Hepatocyte (in vitro differentiated cells): ENCODE measurements around the gene C5orf24.
"Not testable (repeated sequence)": the region's sequence is repeated elsewhere in the genome, so short reads cannot be mapped to it uniquely, and the experiment has no call there.

Experiments used
- CTCF ChIP-seq: fragments of 200-600 bp; sonication (generic); IDR thresholded peaks from 2 replicates; pipeline ENCODE4 v1.5.1; 2016; ENCODE audit warnings: antibody characterized with exemption, mild to moderate bottlenecking; ENCODE audit not compliant: poor library complexity
- EZH2 ChIP-seq: fragments of 200-600 bp; sonication (generic); IDR thresholded peaks from 2 replicates; pipeline ENCODE4 v1.6.1; 2016; ENCODE audit warnings: antibody characterized with exemption, mild to moderate bottlenecking, borderline replicate concordance
- EZH2phosphoT487 ChIP-seq: fragments of 200-600 bp; sonication (generic); IDR thresholded peaks from one replicate; pipeline ENCODE4 v1.6.1; 2018; ENCODE audit warnings: antibody characterized with exemption, mild to moderate bottlenecking, low read depth, moderate library complexity; ENCODE audit not compliant: unreplicated experiment, severe bottlenecking

- TF ChIP-seq EZH2, CTCF, EZH2phosphoT487: not testable (repeated sequence)
These were observed 7.4 kb upstream of the C5orf24 start for GRCh38 chr5:134838361-134838760.
